ENCODE data around the gene GIMAP8.

Gene GIMAP8

DNA sequence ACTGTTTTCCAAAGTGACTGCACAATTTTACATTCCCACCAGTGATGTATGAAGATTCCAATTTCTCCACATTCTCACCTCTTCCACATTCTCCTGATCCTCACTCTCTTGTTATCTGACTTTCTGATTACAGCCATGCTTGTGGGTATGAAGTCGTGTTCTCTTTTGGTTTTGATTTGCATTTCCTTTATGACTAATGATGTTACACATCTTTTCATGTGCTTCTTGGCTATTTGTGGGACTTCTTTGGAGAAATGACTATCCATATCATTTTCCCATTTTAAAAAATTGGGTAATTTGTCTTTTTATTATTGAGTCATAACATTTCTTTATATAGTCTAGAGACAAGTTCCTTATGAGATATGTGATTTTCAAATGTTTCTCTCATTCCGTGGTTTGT is 10.5 kb upstream of the GIMAP8 start:
- H3K27me3 ChIP-seq = no peaks in the 10 kb centered on the region
- H3K4me1 ChIP-seq = no peaks in the 10 kb centered on the region
- H3K9me3 ChIP-seq = 0 out of 2 replicates have a peak, but pooled peaks cover 5% of the 10 kb centered on the region
- H3K36me3 ChIP-seq = no peaks in the 10 kb centered on the region
- TF ChIP-seq, protein P1, sequence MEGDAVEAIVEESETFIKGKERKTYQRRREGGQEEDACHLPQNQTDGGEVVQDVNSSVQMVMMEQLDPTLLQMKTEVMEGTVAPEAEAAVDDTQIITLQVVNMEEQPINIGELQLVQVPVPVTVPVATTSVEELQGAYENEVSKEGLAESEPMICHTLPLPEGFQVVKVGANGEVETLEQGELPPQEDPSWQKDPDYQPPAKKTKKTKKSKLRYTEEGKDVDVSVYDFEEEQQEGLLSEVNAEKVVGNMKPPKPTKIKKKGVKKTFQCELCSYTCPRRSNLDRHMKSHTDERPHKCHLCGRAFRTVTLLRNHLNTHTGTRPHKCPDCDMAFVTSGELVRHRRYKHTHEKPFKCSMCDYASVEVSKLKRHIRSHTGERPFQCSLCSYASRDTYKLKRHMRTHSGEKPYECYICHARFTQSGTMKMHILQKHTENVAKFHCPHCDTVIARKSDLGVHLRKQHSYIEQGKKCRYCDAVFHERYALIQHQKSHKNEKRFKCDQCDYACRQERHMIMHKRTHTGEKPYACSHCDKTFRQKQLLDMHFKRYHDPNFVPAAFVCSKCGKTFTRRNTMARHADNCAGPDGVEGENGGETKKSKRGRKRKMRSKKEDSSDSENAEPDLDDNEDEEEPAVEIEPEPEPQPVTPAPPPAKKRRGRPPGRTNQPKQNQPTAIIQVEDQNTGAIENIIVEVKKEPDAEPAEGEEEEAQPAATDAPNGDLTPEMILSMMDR (IDR thresholded peaks at IDR 0.05; ENCODE audit: low read depth, low read length) = no peak
- DNase-seq = no peak
- H3K4me3 ChIP-seq (ENCODE audit: low read depth, low read length) = no peak overlapping the region

DNA sequence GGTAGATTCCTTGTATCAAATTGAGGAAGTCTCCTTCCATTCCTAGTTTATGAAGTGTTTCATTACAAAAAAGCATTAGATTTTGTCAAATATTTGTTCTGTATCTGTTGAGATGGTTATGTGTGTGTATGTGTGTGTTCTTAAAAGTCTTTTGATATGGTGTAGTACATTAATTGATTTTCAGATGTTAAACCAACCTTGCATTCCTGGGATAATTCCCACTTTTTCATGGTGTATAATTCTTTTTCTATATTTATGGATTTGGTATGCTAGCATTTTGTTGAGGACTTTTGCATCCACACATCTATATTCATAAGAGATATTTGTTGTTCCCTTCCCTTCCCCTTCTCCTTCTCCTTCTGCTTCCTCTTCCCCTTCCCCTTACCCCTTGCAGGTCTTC is 8.9 kb upstream of the GIMAP8 start:
- Histone ChIP-seq H3K36me3 (no peaks in the 10 kb centered on the region), H3K27me3 (no peaks in the 10 kb centered on the region), H3K4me3 (ENCODE audit: low read depth, low read length) (no peak overlapping the region), H3K9me3 (0 out of 2 replicates have a peak, but pooled peaks cover 5% of the 10 kb centered on the region), H3K4me1 (no peaks in the 10 kb centered on the region)
- TF ChIP-seq, protein P1 (IDR thresholded peaks at IDR 0.05; ENCODE audit: low read depth, low read length) = no peak
- no peak for DNase-seq

DNA sequence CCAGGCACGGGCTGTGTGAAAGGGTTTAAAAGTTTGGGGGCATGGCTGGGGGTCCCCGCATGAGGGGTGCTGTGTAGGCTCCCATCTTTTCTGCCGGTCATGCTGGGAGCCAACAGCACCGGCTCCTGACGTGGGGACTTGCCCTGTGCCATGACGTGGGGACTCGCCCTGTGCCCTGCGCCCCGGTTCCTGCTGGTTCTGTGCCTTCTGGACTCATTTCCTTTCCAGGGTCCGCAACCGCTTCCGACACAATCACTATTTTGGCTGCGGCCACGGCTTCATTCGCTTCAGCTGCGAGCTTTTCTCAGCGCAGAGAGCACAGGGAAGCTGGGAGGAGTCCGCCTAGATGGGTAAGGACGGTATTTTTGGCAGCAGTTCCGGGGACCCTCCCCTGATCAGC is 7.6 kb upstream of the GIMAP8 start:
- no peak for DNase-seq
- no peak overlapping the region for H3K4me3 ChIP-seq (ENCODE audit: low read depth, low read length)

DNA sequence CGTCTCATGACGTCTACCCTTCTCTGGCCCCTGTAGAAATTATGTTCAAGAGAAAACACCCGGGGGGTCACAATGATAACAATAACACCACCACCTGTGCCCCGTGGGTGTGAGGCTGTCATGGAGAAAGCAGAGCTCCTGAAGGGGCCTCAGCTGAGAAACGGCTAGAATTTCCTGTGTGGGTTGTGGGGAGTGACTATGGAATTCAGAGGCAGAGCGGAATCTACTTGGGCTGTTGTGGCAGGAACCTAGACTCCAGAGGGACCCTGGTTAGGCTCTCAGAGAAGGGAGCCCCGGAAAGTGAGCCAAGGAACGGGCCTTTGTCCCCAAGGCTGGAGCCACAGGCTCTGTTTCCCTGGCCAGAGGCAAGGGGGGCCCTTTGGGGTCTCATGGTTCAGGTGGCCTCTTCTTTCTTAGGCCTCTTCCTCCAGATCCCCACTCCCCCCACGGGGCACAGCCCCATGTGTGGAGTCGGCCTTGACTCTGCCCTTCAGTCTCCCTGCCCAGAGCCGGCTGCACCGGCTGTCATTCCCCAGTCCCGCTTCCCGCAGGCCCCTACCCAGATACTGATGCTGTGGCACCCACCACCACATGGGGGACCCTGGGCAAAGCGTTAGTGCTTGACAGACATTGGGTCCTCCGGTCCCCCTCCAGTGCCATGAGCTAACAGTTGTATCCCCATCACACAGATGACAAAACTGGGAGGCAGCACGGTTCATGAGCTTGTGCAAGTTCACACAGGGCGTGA is 6.5 kb upstream of the GIMAP8 start:
- Histone ChIP-seq H3K4me3 (ENCODE audit: low read depth, low read length) (no peak overlapping the region), H3K27me3 (no peaks in the 10 kb centered on the region), H3K9me3 (0 out of 2 replicates have a peak, but pooled peaks cover 5% of the 10 kb centered on the region), H3K4me1 (no peaks in the 10 kb centered on the region), H3K36me3 (no peaks in the 10 kb centered on the region)
- TF ChIP-seq, protein P1 (IDR thresholded peaks at IDR 0.05; ENCODE audit: low read depth, low read length) = no peak
- DNase-seq = no peak

More for the DNA sequence above, 7.6 kb upstream of the GIMAP8 start:
- TF ChIP-seq, protein P1 (IDR thresholded peaks at IDR 0.05; ENCODE audit: low read depth, low read length) = no peak
- H3K36me3 ChIP-seq = no peaks in the 10 kb centered on the region
- 0 out of 2 replicates have a peak, but pooled peaks cover 5% of the 10 kb centered on the region for H3K9me3 ChIP-seq
- no peaks in the 10 kb centered on the region for H3K4me1 ChIP-seq
- no peaks in the 10 kb centered on the region for H3K27me3 ChIP-seq

DNA sequence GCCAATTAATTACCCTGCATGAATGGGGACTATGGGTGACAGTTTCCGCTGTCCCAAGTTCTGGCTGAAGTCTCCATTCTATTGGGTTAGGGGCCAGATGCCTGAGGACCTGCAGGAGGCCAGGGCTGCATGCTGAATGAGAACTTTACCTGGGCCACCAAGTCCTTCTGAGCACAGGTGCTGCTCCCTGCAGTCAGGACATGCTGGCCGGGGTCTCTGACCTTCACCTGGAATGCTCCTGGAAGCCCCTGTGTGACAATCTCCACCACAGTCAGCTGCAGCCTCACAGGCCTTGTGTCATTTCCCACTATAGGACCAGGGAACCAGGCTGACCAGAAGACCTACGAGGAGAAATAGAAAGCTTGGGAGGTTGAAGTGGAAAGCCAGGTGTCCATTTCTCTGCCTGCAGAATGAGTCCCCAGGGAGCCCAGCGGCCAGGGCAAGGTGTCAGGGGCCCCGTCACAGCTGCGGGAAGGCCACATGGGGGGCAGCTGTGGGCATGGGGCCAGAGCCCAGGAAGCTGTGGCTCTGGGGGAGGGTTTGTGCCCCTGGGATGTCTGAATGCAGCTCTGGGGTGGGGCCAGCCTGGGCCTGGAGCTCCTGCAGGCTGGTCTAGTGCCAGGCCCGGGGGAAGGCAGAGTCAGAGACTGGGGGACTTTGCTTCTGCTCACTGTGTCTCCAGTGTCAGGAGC is 5.6 kb upstream of the GIMAP8 start:
- Histone ChIP-seq H3K27me3 (no peaks in the 10 kb centered on the region), H3K9me3 (0 out of 2 replicates have a peak, but pooled peaks cover 5% of the 10 kb centered on the region), H3K36me3 (no peaks in the 10 kb centered on the region), H3K4me3 (ENCODE audit: low read depth, low read length) (no peak overlapping the region), H3K4me1 (no peaks in the 10 kb centered on the region)
- no peak for DNase-seq
- TF ChIP-seq, protein P1 (IDR thresholded peaks at IDR 0.05; ENCODE audit: low read depth, low read length) = no peak

Data from BE2C (cell line).